ENCODE data around the gene RAB3GAP2. TPM values are rescaled to one million over a fixed set of nuclear protein-coding genes. Genes with fewer than 3 reads are reported as not detected.

RAB3GAP2 gene
- total RNA-seq, 2 donors from 2014 or later = 62.9 to 66.0 TPM

GRCh38 chr1:220301630-220302029, 29.4 kb upstream of the RAB3GAP2 start:
- H3K4me1 Mint-ChIP-seq (ENCODE audit: low read depth) = no peaks in the 10 kb centered on the region
- no peak for DNase-seq
- no peak overlapping the region for H3K27ac Mint-ChIP-seq
- H3K27me3 Mint-ChIP-seq (ENCODE audit: low read depth) = peaks cover 11% of the 10 kb centered on the region
- H3K36me3 Mint-ChIP-seq (ENCODE audit: insufficient read depth in 2 of 2) = peaks cover 0 to 3% of the 10 kb centered on the region in 2 donors
- H3K4me3 Mint-ChIP-seq = no peak overlapping the region
- H3K9me3 Mint-ChIP-seq = peaks cover 0 to 6% of the 10 kb centered on the region in 2 donors
- no peak for ATAC-seq (replicated peaks in 1 of 2)

- peaks cover 0 to 3% of the 10 kb centered on the region in 2 donors for H3K36me3 Mint-ChIP-seq (ENCODE audit: insufficient read depth in 2 of 2)
- ATAC-seq (replicated peaks in 1 of 2) = no peak
- H3K27ac Mint-ChIP-seq = no peak overlapping the region
- peaks cover 0 to 3% of the 10 kb centered on the region in 2 donors for H3K9me3 Mint-ChIP-seq
- no peaks in the 10 kb centered on the region for H3K4me1 Mint-ChIP-seq (ENCODE audit: low read depth)
- no peak overlapping the region for H3K4me3 Mint-ChIP-seq
- DNase-seq = no peak
- H3K27me3 Mint-ChIP-seq (ENCODE audit: low read depth) = peaks cover 18% of the 10 kb centered on the region
Observed at GRCh38 chr1:220300442-220301121, 28.3 kb upstream of the RAB3GAP2 start.

- H3K4me1 Mint-ChIP-seq (ENCODE audit: low read depth) = no peaks in the 10 kb centered on the region
- H3K36me3 Mint-ChIP-seq (ENCODE audit: insufficient read depth in 2 of 2) = peaks cover 0 to 3% of the 10 kb centered on the region in 2 donors
Observed at GRCh38 chr1:220299337-220299736, 27.1 kb upstream of the RAB3GAP2 start.

GRCh38 chr1:220298470-220299205, 26.4 kb upstream of the RAB3GAP2 start:
- DNase-seq = no peak
- Mint-ChIP-seq H3K27me3 (ENCODE audit: low read depth) (peaks cover 29% of the 10 kb centered on the region), H3K4me3 (no peak overlapping the region), H3K27ac (no peak overlapping the region), H3K4me1 (ENCODE audit: low read depth) (no peaks in the 10 kb centered on the region), H3K9me3 (no peaks in the 10 kb centered on the region), H3K36me3 (ENCODE audit: insufficient read depth in 2 of 2) (no peaks in the 10 kb centered on the region)
- no peak for ATAC-seq (replicated peaks in 1 of 2)

More at GRCh38 chr1:220299337-220299736, 27.1 kb upstream of the RAB3GAP2 start:
- no peak for ATAC-seq (replicated peaks in 1 of 2)
- Mint-ChIP-seq H3K9me3 (peaks cover 0 to 3% of the 10 kb centered on the region in 2 donors), H3K27ac (no peak overlapping the region), H3K27me3 (ENCODE audit: low read depth) (peaks cover 22% of the 10 kb centered on the region), H3K4me3 (no peak overlapping the region)
- no peak for DNase-seq

GRCh38 chr1:220296981-220297380, 24.7 kb upstream of the RAB3GAP2 start:
- ATAC-seq (replicated peaks in 1 of 2) (no peak), DNase-seq (no peak)
- Mint-ChIP-seq H3K36me3 (ENCODE audit: insufficient read depth in 2 of 2) (no peaks in the 10 kb centered on the region), H3K4me3 (no peak overlapping the region), H3K27ac (no peak overlapping the region), H3K9me3 (no peaks in the 10 kb centered on the region), H3K27me3 (ENCODE audit: low read depth) (peaks cover 28% of the 10 kb centered on the region), H3K4me1 (ENCODE audit: low read depth) (no peaks in the 10 kb centered on the region)

GRCh38 chr1:220294846-220295301, 22.6 kb upstream of the RAB3GAP2 start:
- ATAC-seq (replicated peaks in 1 of 2) (no peak), DNase-seq (no peak)
- Mint-ChIP-seq H3K27ac (no peak overlapping the region), H3K4me1 (ENCODE audit: low read depth) (no peaks in the 10 kb centered on the region), H3K4me3 (no peak overlapping the region), H3K27me3 (ENCODE audit: low read depth) (peaks cover 40% of the 10 kb centered on the region), H3K36me3 (ENCODE audit: insufficient read depth in 2 of 2) (no peaks in the 10 kb centered on the region), H3K9me3 (no peaks in the 10 kb centered on the region)

- no peaks in the 10 kb centered on the region for H3K9me3 Mint-ChIP-seq
- H3K4me1 Mint-ChIP-seq (ENCODE audit: low read depth) = no peaks in the 10 kb centered on the region
- peaks cover 51% of the 10 kb centered on the region for H3K27me3 Mint-ChIP-seq (ENCODE audit: low read depth)
- no peak for DNase-seq
- H3K36me3 Mint-ChIP-seq (ENCODE audit: insufficient read depth in 2 of 2) = no peaks in the 10 kb centered on the region
- H3K27ac Mint-ChIP-seq = no peak overlapping the region
- no peak for ATAC-seq (replicated peaks in 1 of 2)
- no peak overlapping the region for H3K4me3 Mint-ChIP-seq
Observed at GRCh38 chr1:220291580-220291979, 19.3 kb upstream of the RAB3GAP2 start.

GRCh38 chr1:220290140-220290761, 18.0 kb upstream of the RAB3GAP2 start:
- Mint-ChIP-seq H3K27ac (no peak overlapping the region), H3K36me3 (ENCODE audit: insufficient read depth in 2 of 2) (no peaks in the 10 kb centered on the region), H3K4me3 (no peak overlapping the region), H3K4me1 (ENCODE audit: low read depth) (no peaks in the 10 kb centered on the region), H3K27me3 (ENCODE audit: low read depth) (peaks cover 43% of the 10 kb centered on the region), H3K9me3 (no peaks in the 10 kb centered on the region)
- DNase-seq (no peak), ATAC-seq (replicated peaks in 1 of 2) (no peak)

GRCh38 chr1:220287129-220287528, 14.9 kb upstream of the RAB3GAP2 start:
- H3K9me3 Mint-ChIP-seq = no peaks in the 10 kb centered on the region
- H3K36me3 Mint-ChIP-seq (ENCODE audit: insufficient read depth in 2 of 2) = no peaks in the 10 kb centered on the region
- no peak for ATAC-seq (replicated peaks in 1 of 2)
- no peak overlapping the region for H3K27ac Mint-ChIP-seq
- no peaks in the 10 kb centered on the region for H3K4me1 Mint-ChIP-seq (ENCODE audit: low read depth)
- no peak for DNase-seq
- H3K27me3 Mint-ChIP-seq (ENCODE audit: low read depth) = peaks cover 30% of the 10 kb centered on the region
- H3K4me3 Mint-ChIP-seq = no peak overlapping the region

GRCh38 chr1:220283625-220284024, 11.4 kb upstream of the RAB3GAP2 start:
- DNase-seq = no peak
- Mint-ChIP-seq H3K36me3 (ENCODE audit: insufficient read depth in 2 of 2) (no peaks in the 10 kb centered on the region), H3K27ac (no peak overlapping the region), H3K9me3 (no peaks in the 10 kb centered on the region), H3K27me3 (ENCODE audit: low read depth) (peaks cover 9% of the 10 kb centered on the region), H3K4me3 (no peak overlapping the region), H3K4me1 (ENCODE audit: low read depth) (no peaks in the 10 kb centered on the region)
- no peak for ATAC-seq (replicated peaks in 1 of 2)

GRCh38 chr1:220281159-220281574, 8.9 kb upstream of the RAB3GAP2 start:
- H3K27ac Mint-ChIP-seq = no peak overlapping the region
- H3K4me3 Mint-ChIP-seq = no peak overlapping the region
- ATAC-seq (replicated peaks in 1 of 2) (no peak), DNase-seq (no peak)
- peaks cover 14% of the 10 kb centered on the region for H3K27me3 Mint-ChIP-seq (ENCODE audit: low read depth)
- H3K4me1 Mint-ChIP-seq (ENCODE audit: low read depth) = no peaks in the 10 kb centered on the region
- no peaks in the 10 kb centered on the region for H3K9me3 Mint-ChIP-seq
- peaks cover 0 to 1% of the 10 kb centered on the region in 2 donors for H3K36me3 Mint-ChIP-seq (ENCODE audit: insufficient read depth in 2 of 2)

- no peak overlapping the region for H3K4me3 Mint-ChIP-seq
- no peaks in the 10 kb centered on the region for H3K9me3 Mint-ChIP-seq
- peaks cover 0 to 1% of the 10 kb centered on the region in 2 donors for H3K36me3 Mint-ChIP-seq (ENCODE audit: insufficient read depth in 2 of 2)
- no peak overlapping the region for H3K27ac Mint-ChIP-seq
- DNase-seq = no peak
- peaks cover 19% of the 10 kb centered on the region for H3K27me3 Mint-ChIP-seq (ENCODE audit: low read depth)
- H3K4me1 Mint-ChIP-seq (ENCODE audit: low read depth) = no peaks in the 10 kb centered on the region
- no peak for ATAC-seq (replicated peaks in 1 of 2)
Observed at GRCh38 chr1:220280249-220280648, 8.0 kb upstream of the RAB3GAP2 start.

GRCh38 chr1:220278991-220279390, 6.7 kb upstream of the RAB3GAP2 start:
- Mint-ChIP-seq H3K4me1 (ENCODE audit: low read depth) (peaks cover 11% of the 10 kb centered on the region), H3K4me3 (no peak overlapping the region), H3K27ac (no peak overlapping the region), H3K36me3 (ENCODE audit: insufficient read depth in 2 of 2) (peaks cover 0 to 1% of the 10 kb centered on the region in 2 donors), H3K9me3 (no peaks in the 10 kb centered on the region), H3K27me3 (ENCODE audit: low read depth) (peaks cover 19% of the 10 kb centered on the region)
- ATAC-seq (replicated peaks in 1 of 2) (no peak), DNase-seq (no peak)
